ENCODE data around the gene HIP1R. TPM values are rescaled to one million over a fixed set of nuclear protein-coding genes. Genes with fewer than 3 reads are reported as not detected.

HIP1R gene
- total RNA-seq, 1 experiment from 2014 or later, result 33.6 TPM

DNA sequence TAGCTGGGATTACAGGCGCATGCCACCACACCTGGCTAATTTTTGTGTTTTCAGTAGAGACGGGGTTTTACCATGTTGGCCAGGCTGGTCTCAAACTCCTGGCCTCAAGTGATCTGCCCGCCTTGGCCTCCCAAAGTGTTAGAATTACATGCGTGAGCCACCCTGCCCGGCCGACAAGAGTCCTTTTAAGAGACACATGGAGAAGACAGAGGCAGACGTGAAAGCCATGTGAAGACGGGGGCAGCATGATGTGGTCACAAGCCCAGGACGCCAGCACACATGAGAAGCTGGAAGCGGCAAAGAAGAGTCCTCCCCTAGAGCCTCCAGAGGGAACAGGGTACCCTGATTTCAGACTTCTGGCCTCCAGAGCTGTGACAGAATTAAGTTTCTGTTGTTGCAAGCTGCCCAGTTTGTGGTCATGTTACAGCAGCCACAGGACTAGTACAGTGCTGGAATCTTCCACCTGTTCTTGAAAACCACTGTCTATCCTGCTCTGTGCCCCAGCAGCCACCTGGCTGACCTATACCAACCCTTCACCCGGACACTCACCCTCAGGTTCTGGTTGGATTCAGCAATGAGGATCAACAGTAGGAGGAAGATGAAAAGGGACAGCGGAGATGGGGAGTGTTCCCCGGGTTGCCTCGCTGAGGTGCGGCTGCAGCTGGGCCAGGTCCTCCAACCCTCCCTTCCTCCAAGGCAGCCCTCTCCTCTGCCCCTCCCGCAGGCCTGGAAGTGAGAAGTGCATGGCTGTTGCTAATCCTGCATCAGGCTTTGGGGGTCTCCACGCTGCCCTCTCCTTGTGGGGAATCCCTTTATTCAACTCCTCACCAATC lies 43.7 kb downstream of the HIP1R start:
- Histone ChIP-seq H3K27me3 (ENCODE audit: control insufficient read depth, insufficient read depth, low read length) (peaks cover 28% of the 10 kb centered on the region), H3K36me3 (replicated peaks; ENCODE audit: control insufficient read depth, insufficient read depth, low read length) (no peaks in the 10 kb centered on the region), H3K4me3 (ENCODE audit: insufficient read depth, low read depth, low read length) (no peak overlapping the region)
- no peak for DNase-seq

GRCh38 chr12:122880155-122880667 lies 45.0 kb downstream of the HIP1R start:
- no peak for DNase-seq
- Histone ChIP-seq H3K4me3 (ENCODE audit: insufficient read depth, low read depth, low read length) (no peak overlapping the region), H3K36me3 (replicated peaks; ENCODE audit: control insufficient read depth, insufficient read depth, low read length) (no peaks in the 10 kb centered on the region), H3K27me3 (ENCODE audit: control insufficient read depth, insufficient read depth, low read length) (peaks cover 17% of the 10 kb centered on the region)

- peak; percentile 78 for DNase-seq
- Histone ChIP-seq H3K36me3 (replicated peaks; ENCODE audit: control insufficient read depth, insufficient read depth, low read length) (no peaks in the 10 kb centered on the region), H3K4me3 (ENCODE audit: insufficient read depth, low read depth, low read length) (no peak overlapping the region), H3K27me3 (ENCODE audit: control insufficient read depth, insufficient read depth, low read length) (peaks cover 16% of the 10 kb centered on the region)
These were observed 45.4 kb downstream of the HIP1R start for GRCh38 chr12:122880668-122881067.

GRCh38 chr12:122882908-122883558 lies 47.8 kb downstream of the HIP1R start:
- no peak for DNase-seq
- Histone ChIP-seq H3K27me3 (ENCODE audit: control insufficient read depth, insufficient read depth, low read length) (peaks cover 6% of the 10 kb centered on the region; the same call in 1 of the 2 replicates), H3K4me3 (ENCODE audit: insufficient read depth, low read depth, low read length) (no peak overlapping the region), H3K36me3 (replicated peaks; ENCODE audit: control insufficient read depth, insufficient read depth, low read length) (no peaks in the 10 kb centered on the region)

DNA sequence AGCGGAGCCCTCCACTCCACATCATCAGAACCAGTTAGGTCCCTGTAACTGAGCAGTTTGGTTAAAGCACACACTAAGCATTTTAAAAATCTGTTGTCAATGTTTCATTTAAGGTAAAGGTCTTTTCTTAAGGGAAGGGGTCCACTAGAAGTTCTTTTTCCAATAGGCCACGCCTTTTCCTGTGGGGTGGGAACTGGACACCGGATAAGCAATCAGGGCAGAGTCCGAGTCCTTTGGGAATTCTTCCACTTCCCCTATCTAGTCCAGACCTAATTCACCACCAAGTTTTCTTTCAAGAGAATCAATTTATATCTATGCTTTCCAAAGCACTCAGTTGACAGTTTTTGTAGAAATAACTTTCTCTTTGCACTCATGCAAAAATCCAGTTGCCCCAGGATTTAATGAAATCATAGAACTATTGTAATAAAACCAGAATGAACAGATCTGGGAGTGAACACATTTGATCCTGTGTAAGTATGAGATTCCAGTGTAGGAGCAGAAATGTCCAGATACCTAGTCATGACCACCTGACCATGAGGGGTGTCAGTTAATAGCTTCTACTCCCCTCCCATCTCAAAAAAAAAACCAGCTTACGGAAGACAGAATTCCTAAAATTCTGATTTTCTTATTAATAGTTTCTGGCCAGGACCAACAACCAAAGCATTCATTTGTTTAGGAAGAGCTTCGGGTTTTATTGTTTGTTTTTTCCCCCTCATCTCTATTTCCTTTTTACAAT lies 49.0 kb downstream of the HIP1R start:
- Histone ChIP-seq H3K4me3 (ENCODE audit: insufficient read depth, low read depth, low read length) (no peak overlapping the region), H3K27me3 (ENCODE audit: control insufficient read depth, insufficient read depth, low read length) (peaks cover 2% of the 10 kb centered on the region; the same call in 1 of the 2 replicates), H3K36me3 (replicated peaks; ENCODE audit: control insufficient read depth, insufficient read depth, low read length) (no peaks in the 10 kb centered on the region)
- DNase-seq, result no peak

- no peak overlapping the region for H3K4me3 ChIP-seq (ENCODE audit: insufficient read depth, low read depth, low read length)
- H3K36me3 ChIP-seq (replicated peaks; ENCODE audit: control insufficient read depth, insufficient read depth, low read length), result no peaks in the 10 kb centered on the region
- DNase-seq, result no peak
- peaks cover 1% of the 10 kb centered on the region; the same call in 1 of the 2 replicates for H3K27me3 ChIP-seq (ENCODE audit: control insufficient read depth, insufficient read depth, low read length)
These were observed 49.6 kb downstream of the HIP1R start for GRCh38 chr12:122884860-122885259.

DNA sequence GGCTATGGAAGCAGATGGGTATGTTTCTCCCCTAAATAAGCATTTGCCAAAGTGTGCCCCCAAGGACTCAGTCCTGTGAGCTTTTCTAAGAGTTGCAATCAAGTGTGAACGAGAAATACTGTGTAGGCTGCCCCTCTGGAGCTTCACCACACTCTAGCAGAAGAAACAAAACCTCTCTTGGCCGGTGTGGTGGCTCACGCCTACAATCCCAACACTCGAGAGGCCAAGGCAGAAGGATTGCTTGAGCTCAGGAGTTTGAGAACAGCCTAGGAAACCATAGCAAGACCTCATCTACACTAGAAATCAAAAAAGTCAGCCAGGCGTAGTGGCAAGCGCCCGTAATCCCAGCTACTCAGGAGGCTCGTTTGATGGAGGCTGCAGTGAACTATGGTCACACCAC lies 50.9 kb downstream of the HIP1R start:
- Histone ChIP-seq H3K27me3 (ENCODE audit: control insufficient read depth, insufficient read depth, low read length) (no peaks in the 10 kb centered on the region; the same call in 1 of the 2 replicates), H3K4me3 (ENCODE audit: insufficient read depth, low read depth, low read length) (no peak overlapping the region), H3K36me3 (replicated peaks; ENCODE audit: control insufficient read depth, insufficient read depth, low read length) (no peaks in the 10 kb centered on the region)
- DNase-seq, result no peak

GRCh38 chr12:122886851-122887818 lies 51.9 kb downstream of the HIP1R start:
- no peak for DNase-seq
- Histone ChIP-seq H3K4me3 (ENCODE audit: insufficient read depth, low read depth, low read length) (no peak overlapping the region), H3K27me3 (ENCODE audit: control insufficient read depth, insufficient read depth, low read length) (no peaks in the 10 kb centered on the region; the same call in 1 of the 2 replicates), H3K36me3 (replicated peaks; ENCODE audit: control insufficient read depth, insufficient read depth, low read length) (no peaks in the 10 kb centered on the region)

DNA sequence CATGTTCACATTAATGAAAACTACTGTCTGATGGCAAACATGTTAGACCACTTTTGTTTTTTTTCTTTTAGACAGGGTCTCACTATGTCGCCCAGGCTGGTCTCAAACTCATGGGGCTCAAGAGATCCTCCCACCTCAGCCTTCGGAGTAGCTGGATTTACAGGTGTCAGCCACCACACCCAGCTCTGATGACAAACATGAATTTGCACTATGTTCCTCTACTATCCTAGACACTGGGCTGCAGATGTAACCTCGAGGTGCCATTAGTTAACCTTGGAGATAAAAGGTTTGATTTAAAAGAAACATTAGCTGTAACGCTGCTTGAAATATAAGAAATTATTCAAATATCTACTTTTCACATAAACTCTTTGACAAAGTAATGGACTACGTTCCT lies 52.6 kb downstream of the HIP1R start:
- Histone ChIP-seq H3K4me3 (ENCODE audit: insufficient read depth, low read depth, low read length) (no peak overlapping the region), H3K27me3 (ENCODE audit: control insufficient read depth, insufficient read depth, low read length) (no peaks in the 10 kb centered on the region; the same call in 1 of the 2 replicates), H3K36me3 (replicated peaks; ENCODE audit: control insufficient read depth, insufficient read depth, low read length) (no peaks in the 10 kb centered on the region)
- no peak for DNase-seq

GRCh38 chr12:122888232-122888752 lies 53.0 kb downstream of the HIP1R start:
- Histone ChIP-seq H3K4me3 (ENCODE audit: insufficient read depth, low read depth, low read length) (no peak overlapping the region), H3K27me3 (ENCODE audit: control insufficient read depth, insufficient read depth, low read length) (no peaks in the 10 kb centered on the region; the same call in 1 of the 2 replicates), H3K36me3 (replicated peaks; ENCODE audit: control insufficient read depth, insufficient read depth, low read length) (no peaks in the 10 kb centered on the region)
- DNase-seq, result peak; percentile 63

- H3K4me3 ChIP-seq (ENCODE audit: insufficient read depth, low read depth, low read length), result no peak overlapping the region
- peaks cover 7% of the 10 kb centered on the region; the same call in 1 of the 2 replicates for H3K27me3 ChIP-seq (ENCODE audit: control insufficient read depth, insufficient read depth, low read length)
- peak; percentile 18 for DNase-seq
- H3K36me3 ChIP-seq (replicated peaks; ENCODE audit: control insufficient read depth, insufficient read depth, low read length), result no peaks in the 10 kb centered on the region
These were observed 54.7 kb downstream of the HIP1R start for GRCh38 chr12:122889761-122890520.

DNA sequence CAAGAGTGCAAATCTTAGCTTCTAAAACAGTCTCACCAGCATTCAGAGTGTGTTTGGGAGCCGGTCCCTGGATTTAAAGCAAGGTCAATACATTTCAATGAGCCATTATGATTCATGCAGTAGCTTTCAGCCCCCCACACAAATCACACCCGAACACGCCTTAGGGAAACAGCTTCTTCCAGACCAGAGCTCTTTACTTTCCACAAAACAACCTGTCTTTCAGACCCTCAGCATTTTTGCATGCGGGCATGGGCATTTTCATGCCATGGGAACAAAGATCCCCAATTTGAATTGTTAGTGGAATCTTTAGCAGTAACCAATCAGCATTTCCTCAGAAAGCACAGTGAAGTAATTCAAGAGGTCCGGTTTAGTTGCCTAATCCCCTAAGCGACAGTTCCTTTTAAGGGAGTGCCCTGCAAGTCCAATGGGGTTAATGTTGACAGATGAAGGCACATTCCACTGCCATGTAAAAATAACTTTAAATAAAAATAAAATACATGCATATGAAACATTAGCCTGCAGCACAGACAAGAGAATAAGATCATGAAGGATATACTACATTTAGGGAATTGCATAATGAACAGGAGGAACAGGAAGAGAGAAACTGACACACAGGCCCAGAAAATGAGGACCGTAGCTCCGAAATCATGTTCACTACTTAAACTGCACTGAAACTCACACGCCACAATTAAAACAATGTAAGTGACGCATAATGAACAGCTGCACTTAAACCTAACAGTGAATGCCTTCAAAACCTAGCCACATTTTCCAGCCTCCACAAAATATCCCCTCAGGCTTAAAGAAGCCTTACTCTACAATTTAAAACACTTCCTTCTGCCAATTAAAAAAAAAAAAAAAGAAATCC lies 56.6 kb downstream of the HIP1R start:
- Histone ChIP-seq H3K4me3 (ENCODE audit: insufficient read depth, low read depth, low read length) (no peak overlapping the region), H3K36me3 (replicated peaks; ENCODE audit: control insufficient read depth, insufficient read depth, low read length) (no peaks in the 10 kb centered on the region), H3K27me3 (ENCODE audit: control insufficient read depth, insufficient read depth, low read length) (peaks cover 21% of the 10 kb centered on the region)
- DNase-seq, result peak; percentile 77
